A549 (cell line): ENCODE measurements around the gene FAM219A. TPM values are rescaled to one million over a fixed set of nuclear protein-coding genes. Genes with fewer than 3 reads are reported as not detected.

Source experiments
- ATAC-seq, 2 experiments: fragments of 200-7000 bp in 1 of 2; fragments of >200 bp in 1 of 2; cut with Nextera tagmentation in 1 of 2; cut with Tn5 transposase in 1 of 2; 3 replicates each; pipeline versions ENCODE4 v1.8.0 to v1.9.1; 2018 to 2020; ENCODE audit warnings: mild to moderate bottlenecking in 1 of 2, moderate library complexity in 1 of 2
- CTCF ChIA-PET: fragments of 300-600 bp; sonication (Branson Sonifier 250); formaldehyde crosslinking; extraction: SDS; loops from one replicate; lab custom pipeline; 2021; ENCODE audit warnings: antibody characterized with exemption, inconsistent platforms; lab: Yijun Ruan, JAX
- POLR2A ChIA-PET: fragments of 350-600 bp; formaldehyde crosslinking; extraction: SDS; loops from one replicate; lab custom pipeline; 2021; ENCODE audit warnings: antibody characterized with exemption, inconsistent platforms; lab: Yijun Ruan, JAX
- DNase-seq, 2 experiments: peaks; one replicate each; pipeline versions ENCODE4 v3.0.0 to v3.0.0-alpha.2; 2011 to 2016; ENCODE audit warnings: low read depth in 1 of 2, low spot score in 1 of 2
- FAIRE-seq: peaks from 2 replicates; lab custom pipeline; 2011; peaks lifted over from hg19 to GRCh38; lab: Jason Lieb, UNC
- H3K27ac ChIP-seq, 2 experiments: fragments of >200 bp; sonication (Bioruptor Twin); formaldehyde crosslinking; 3 replicates each; pipeline ENCODE4 v1.5.1; 2016 to 2017
- H3K4me1 ChIP-seq: fragments of >200 bp; sonication (Bioruptor Twin); formaldehyde crosslinking; 3 replicates; pipeline ENCODE4 v1.6.1; 2016
- H3K4me2 ChIP-seq: fragments of >200 bp; sonication (Bioruptor Twin); formaldehyde crosslinking; 3 replicates; pipeline ENCODE4 v1.6.1; 2016
- H3K4me3 ChIP-seq: fragments of >200 bp; sonication (Bioruptor Twin); formaldehyde crosslinking; 3 replicates; pipeline ENCODE4 v1.5.1; 2016
- H3K9me3 ChIP-seq: fragments of >200 bp; sonication (Bioruptor Twin); formaldehyde crosslinking; 3 replicates; pipeline ENCODE4 v1.6.1; 2016
- ATOH8 ChIP-seq: fragments of 250-450 bp; sonication (Bioruptor Pico); IDR thresholded peaks from 2 replicates; pipeline ENCODE4 v1.5.0; 2020; ENCODE audit warnings: low read depth, mild to moderate bottlenecking, moderate library complexity
- CBX2 ChIP-seq: fragments of 200-600 bp; sonication (generic); IDR thresholded peaks from 2 replicates; pipeline ENCODE4 v1.6.1; 2016; ENCODE audit warnings: low read depth, mild to moderate bottlenecking, borderline replicate concordance
- CHD2 ChIP-seq: fragments of 150-350 bp; IDR thresholded peaks from 2 replicates; pipeline ENCODE4 v1.6.1; 2014; ENCODE audit warnings: low read length; ENCODE audit not compliant: partially characterized antibody
- EHMT2 ChIP-seq: fragments of 200-600 bp; sonication (generic); IDR thresholded peaks from 2 replicates; pipeline ENCODE4 v1.6.1; 2016; ENCODE audit warnings: antibody characterized with exemption, low read depth, mild to moderate bottlenecking, moderate library complexity
- ELK1 ChIP-seq: fragments of 150-350 bp; IDR thresholded peaks from 2 replicates; pipeline ENCODE4 v1.6.1; 2014; ENCODE audit warnings: low read depth, mild to moderate bottlenecking, low read length
- EP300 ChIP-seq, 2 experiments: fragments of >200 bp; sonication (Bioruptor Twin); formaldehyde crosslinking; IDR thresholded peaks; 2 replicates in 1 of 2; 3 replicates in 1 of 2; pipeline ENCODE4 v1.6.1; 2016 to 2017
- ESRRA ChIP-seq: fragments of 150-350 bp; IDR thresholded peaks from 2 replicates; pipeline ENCODE4 v1.6.1; 2014; ENCODE audit warnings: mild to moderate bottlenecking, low read length, borderline replicate concordance
- FOXS1 ChIP-seq: fragments of 250-450 bp; sonication (Bioruptor Pico); IDR thresholded peaks from 2 replicates; pipeline ENCODE4 v1.5.0; 2020; ENCODE audit warnings: mild to moderate bottlenecking, moderate library complexity
- GATA3 ChIP-seq: IDR thresholded peaks from 2 replicates; pipeline ENCODE4 v1.6.1; 2012; ENCODE audit warnings: borderline replicate concordance
- HES2 ChIP-seq: fragments of >200 bp; sonication (Bioruptor Twin); formaldehyde crosslinking; IDR thresholded peaks from 2 replicates; pipeline ENCODE4 v1.6.1; 2016
- HMGXB4 ChIP-seq: fragments of 250-450 bp; sonication (Bioruptor Pico); IDR thresholded peaks from 2 replicates; pipeline ENCODE4 v1.5.0; 2021; ENCODE audit warnings: mild to moderate bottlenecking, moderate library complexity, borderline replicate concordance
- HOXA7 ChIP-seq: fragments of 250-450 bp; sonication (Bioruptor Pico); IDR thresholded peaks from 2 replicates; pipeline ENCODE4 v1.5.0; 2020; ENCODE audit warnings: mild to moderate bottlenecking, moderate library complexity
- JUNB ChIP-seq: fragments of >200 bp; sonication (Bioruptor Twin); formaldehyde crosslinking; IDR thresholded peaks from 2 replicates; pipeline ENCODE4 v1.6.1; 2016
- KDM1A ChIP-seq: fragments of 200-600 bp; sonication (generic); IDR thresholded peaks from 2 replicates; pipeline ENCODE4 v1.6.1; 2016; ENCODE audit warnings: low read depth, mild to moderate bottlenecking
- MAX ChIP-seq: IDR thresholded peaks from 2 replicates; pipeline ENCODE4 v1.6.1; 2012
- NFE2L2 ChIP-seq: fragments of 150-350 bp; conservative IDR thresholded peaks from 2 replicates; pipeline ENCODE4 v1.6.1; 2014; ENCODE audit warnings: low read length
- RAD21 ChIP-seq, 2 experiments: fragments of >200 bp in 1 of 2; sonication (Bioruptor Twin) in 1 of 2; formaldehyde crosslinking in 1 of 2; IDR thresholded peaks in 1 of 2; conservative IDR thresholded peaks in 1 of 2; 2 replicates in 1 of 2; 3 replicates in 1 of 2; pipeline ENCODE4 v1.6.1; 2012 to 2018; ENCODE audit warnings: inconsistent platforms in 1 of 2
- REST ChIP-seq: fragments of 200-600 bp; sonication (generic); IDR thresholded peaks from 2 replicates; pipeline ENCODE4 v1.6.1; 2016; ENCODE audit warnings: antibody characterized with exemption, mild to moderate bottlenecking, moderate library complexity
- SREBF2 ChIP-seq: fragments of 450-650 bp; IDR thresholded peaks from 2 replicates; pipeline ENCODE4 v1.6.1; 2014; ENCODE audit warnings: mild to moderate bottlenecking, moderate library complexity
- ZC3H11A ChIP-seq: fragments of 450-650 bp; IDR thresholded peaks from 2 replicates; pipeline ENCODE4 v1.6.1; 2014; ENCODE audit warnings: antibody characterized with exemption, mild to moderate bottlenecking
- ZFP36 ChIP-seq: fragments of 450-650 bp; IDR thresholded peaks from 2 replicates; pipeline ENCODE4 v1.6.1; 2014; ENCODE audit warnings: borderline replicate concordance; ENCODE audit not compliant: partially characterized antibody
- WGBS: methylation state at CpG from one replicate; pipeline ENCODE4 v1.1.6; 2017; ENCODE audit errors: missing lambda C conversion rate; 5-methylcytosine and 5-hydroxymethylcytosine counted together
- polyA plus RNA-seq, 4 experiments: library from polyadenylated mRNA; depleted of rRNA in 3 of 4; stranded (reverse); fragments of >200 nt; fragmentation: RNase III in 1 of 4; extraction: RNeasy Plus Mini Kit Qiagen cat#74134 plus additional on column Dnase treatment in 1 of 4; gene quantifications; 2 replicates in 3 of 4; 3 replicates in 1 of 4; pipeline ENCODE4 v1.2.3, GENCODE V29; 2011 to 2017

FAM219A gene
- polyA plus RNA-seq, 2 of the 4 experiments (the other 2 are of a cell fraction): 8.1 to 15.3 TPM

- POLR2A ChIA-PET: no interaction called here
- peak; percentile 39 to 73; a peak in 4 of 6 replicates for ATAC-seq
- H3K4me1 ChIP-seq: no peaks in the 10 kb centered on the region
- no peak overlapping the region for H3K4me3 ChIP-seq
- DNase-seq: peak; percentile 27 to 49
- H3K4me2 ChIP-seq: no peak overlapping the region
- CTCF ChIA-PET: interaction anchor here (0.9 to 7.0 kb wide), 6 partner anchors 10 to 178 kb away, joined by 4 to 63 read pairs (median 8); no protein-coding TSS in a partner anchor
- TF ChIP-seq REST (peak; percentile 92), FOXS1 (CRISPR knock-in tag) (no peak), SREBF2 (no peak), ZFP36 (no peak), CBX2 (no peak), CHD2 (no peak), HMGXB4 (CRISPR knock-in tag) (no peak), ELK1 (no peak), ATOH8 (CRISPR knock-in tag) (no peak), EHMT2 (peak; percentile 61)
- no peaks in the 10 kb centered on the region for H3K9me3 ChIP-seq
- no peak for FAIRE-seq
- 54% methylated on average over 6 of the region's 6 CpGs for WGBS
- no peak overlapping the region for H3K27ac ChIP-seq
Observed at GRCh38 chr9:34413231-34413852, 45.0 kb downstream of the FAM219A start.

- ATAC-seq: no peak
- FAIRE-seq: no peak
- no peak overlapping the region for H3K4me2 ChIP-seq
- H3K4me3 ChIP-seq: no peak overlapping the region
- DNase-seq: no peak
- POLR2A ChIA-PET: no interaction called here
- H3K4me1 ChIP-seq: no peaks in the 10 kb centered on the region
- CTCF ChIA-PET: interaction anchor here (0.9 to 7.0 kb wide), 5 partner anchors 9 to 179 kb away, joined by 4 to 63 read pairs (median 6); no protein-coding TSS in a partner anchor
- H3K9me3 ChIP-seq: no peaks in the 10 kb centered on the region
- H3K27ac ChIP-seq: no peak overlapping the region
- 92% methylated on average over 1 of the region's 1 CpG for WGBS
- no peak for TF ChIP-seq KDM1A
- no peak for TF ChIP-seq GATA3
- no peak for TF ChIP-seq CBX2
- TF ChIP-seq ESRRA: no peak
- TF ChIP-seq ZC3H11A: no peak
- no peak for TF ChIP-seq MAX
- no peak for TF ChIP-seq JUNB
- no peak for TF ChIP-seq RAD21 (conservative IDR thresholded peaks at IDR 0.05 in 1 of 2, IDR thresholded peaks at IDR 0.05 in 1 of 2)
- no peak for TF ChIP-seq HES2
- no peak for TF ChIP-seq EP300 (IDR thresholded peaks at IDR 0.05)
- TF ChIP-seq NFE2L2: no peak
- TF ChIP-seq HOXA7 (CRISPR knock-in tag): no peak
- TF ChIP-seq ELK1: no peak
Observed at GRCh38 chr9:34412336-34412735, 46.0 kb downstream of the FAM219A start.
